Measurements from ENCODE around the gene TUBGCP5.

GRCh38 chr15:22980189-22981050 lies 58.9 kb downstream of the TUBGCP5 start, which contains the start of gene CYFIP1:
- TF ChIP-seq CTCF (IDR thresholded peaks at IDR 0.05 in 4 of 5, conservative IDR thresholded peaks at IDR 0.05 in 1 of 5) (no peak), POLR2A (IDR thresholded peaks at IDR 0.05) (peak; percentile 24 to 54)
